HepG2 (cell line): ENCODE measurements around the gene NISCH. TPM values are rescaled to one million over a fixed set of nuclear protein-coding genes. Genes with fewer than 3 reads are reported as not detected.

Source experiments
- CEBPG ChIP-seq: IDR thresholded peaks from 2 replicates; pipeline ENCODE4 v1.6.1; 2016
- DNMT1 ChIP-seq: sonication (generic); formaldehyde crosslinking; IDR thresholded peaks from 2 replicates; pipeline ENCODE4 v1.5.1; 2020; ENCODE audit warnings: mild to moderate bottlenecking, missing genetic modification reagents
- ESRRA ChIP-seq: sonication (generic); formaldehyde crosslinking; IDR thresholded peaks from 2 replicates; pipeline ENCODE4 v1.5.1; 2020; ENCODE audit warnings: mild to moderate bottlenecking, low read depth, missing genetic modification reagents
- GZF1 ChIP-seq: sonication (generic); formaldehyde crosslinking; IDR thresholded peaks from 2 replicates; pipeline ENCODE4 v1.5.1; 2020; ENCODE audit warnings: mild to moderate bottlenecking, missing genetic modification reagents
- HOXA9 ChIP-seq: sonication (generic); formaldehyde crosslinking; IDR thresholded peaks from 2 replicates; pipeline ENCODE4 v1.8.1; 2022; ENCODE audit warnings: missing genetic modification reagents, mild to moderate bottlenecking, moderate library complexity, borderline replicate concordance
- IKZF4 ChIP-seq: sonication (generic); formaldehyde crosslinking; IDR thresholded peaks from 2 replicates; pipeline ENCODE4 v1.5.1; 2020; ENCODE audit warnings: borderline replicate concordance, mild to moderate bottlenecking, low read depth, missing genetic modification reagents; ENCODE audit errors: not compliant biosample characterization
- KLF6 ChIP-seq: IDR thresholded peaks from 2 replicates; pipeline ENCODE4 v1.8.0; 2016; ENCODE audit warnings: missing biosample characterization, missing genetic modification reagents
- PAX8 ChIP-seq: sonication (generic); formaldehyde crosslinking; IDR thresholded peaks from 2 replicates; pipeline ENCODE4 v1.8.0; 2022; ENCODE audit warnings: mild to moderate bottlenecking, missing genetic modification reagents, borderline replicate concordance
- REL ChIP-seq: sonication (generic); formaldehyde crosslinking; conservative IDR thresholded peaks from 2 replicates; pipeline ENCODE4 v1.8.0; 2022; ENCODE audit warnings: mild to moderate bottlenecking, missing genetic modification reagents, moderate library complexity
- SIX1 ChIP-seq: sonication (generic); formaldehyde crosslinking; IDR thresholded peaks from 2 replicates; pipeline ENCODE4 v1.4.0; 2020; ENCODE audit warnings: missing genetic modification reagents, borderline replicate concordance
- YEATS2 ChIP-seq: sonication (generic); formaldehyde crosslinking; IDR thresholded peaks from 2 replicates; pipeline ENCODE4 v1.4.0; 2020; ENCODE audit warnings: missing genetic modification reagents, borderline replicate concordance
- ZMAT3 ChIP-seq: sonication (generic); formaldehyde crosslinking; conservative IDR thresholded peaks from 2 replicates; pipeline ENCODE4 v1.7.0; 2021; ENCODE audit warnings: missing genetic modification reagents
- ZNF121 ChIP-seq: sonication (generic); formaldehyde crosslinking; IDR thresholded peaks from 2 replicates; pipeline ENCODE4 v1.5.0; 2020; ENCODE audit warnings: mild to moderate bottlenecking, missing genetic modification reagents
- ZNF143 ChIP-seq: sonication (generic); formaldehyde crosslinking; IDR thresholded peaks from 2 replicates; pipeline ENCODE4 v1.4.0; 2020; ENCODE audit warnings: missing genetic modification reagents
- ZNF557 ChIP-seq: sonication (generic); formaldehyde crosslinking; IDR thresholded peaks from 2 replicates; pipeline ENCODE4 v1.4.0; 2020; ENCODE audit warnings: missing genetic modification reagents
- ZNF572 ChIP-seq: sonication (generic); formaldehyde crosslinking; IDR thresholded peaks from 2 replicates; pipeline ENCODE4 v1.5.1; 2020; ENCODE audit warnings: mild to moderate bottlenecking, missing genetic modification reagents
- polyA plus RNA-seq, 8 experiments: library from polyadenylated mRNA; depleted of rRNA in 3 of 8; stranded (reverse) in 7 of 8; unstranded in 1 of 8; fragments of >200 nt; fragmentation: Illumina TruSeq in 4 of 8; extraction: Trizol in 4 of 8; gene quantifications; 2 replicates each; pipeline versions ENCODE4 v1.2.1 to v1.2.3, GENCODE V29; 2011 to 2016; ENCODE audit warnings: low read depth in 4 of 8, missing spikeins in 1 of 8, mixed read lengths in 1 of 8; ENCODE audit not compliant: insufficient read depth in 1 of 8
- total RNA-seq, 5 experiments: library from RNA; depleted of rRNA; stranded (reverse); fragments of >200 nt; fragmentation: Illumina TruSeq; extraction: Trizol; gene quantifications; 2 replicates each; pipeline ENCODE4 v1.2.3, GENCODE V29; 2016; ENCODE audit warnings: low read depth in 1 of 5
- TF ChIP-seq, protein P1 (sequence below): sonication (generic); formaldehyde crosslinking; IDR thresholded peaks from 2 replicates; pipeline ENCODE4 v1.5.0; 2020; ENCODE audit warnings: missing genetic modification reagents
- TF ChIP-seq, protein P2 (sequence below): sonication (generic); formaldehyde crosslinking; IDR thresholded peaks from 2 replicates; pipeline ENCODE4 v1.4.0; 2020; ENCODE audit warnings: mild to moderate bottlenecking, missing genetic modification reagents
- TF ChIP-seq, protein P3 (sequence below): sonication (generic); formaldehyde crosslinking; IDR thresholded peaks from 2 replicates; pipeline ENCODE4 v1.4.0; 2020; ENCODE audit warnings: missing genetic modification reagents
- TF ChIP-seq, protein P4 (sequence below): IDR thresholded peaks from 2 replicates; pipeline ENCODE4 v1.6.1; 2016; ENCODE audit warnings: low read depth

The NISCH gene
- total and polyA plus RNA-seq, 2 of the 13 experiments (the other 11 are each of a cell fraction or from before 2014, with no cell fraction given), result 27.0 to 47.6 TPM

DNA sequence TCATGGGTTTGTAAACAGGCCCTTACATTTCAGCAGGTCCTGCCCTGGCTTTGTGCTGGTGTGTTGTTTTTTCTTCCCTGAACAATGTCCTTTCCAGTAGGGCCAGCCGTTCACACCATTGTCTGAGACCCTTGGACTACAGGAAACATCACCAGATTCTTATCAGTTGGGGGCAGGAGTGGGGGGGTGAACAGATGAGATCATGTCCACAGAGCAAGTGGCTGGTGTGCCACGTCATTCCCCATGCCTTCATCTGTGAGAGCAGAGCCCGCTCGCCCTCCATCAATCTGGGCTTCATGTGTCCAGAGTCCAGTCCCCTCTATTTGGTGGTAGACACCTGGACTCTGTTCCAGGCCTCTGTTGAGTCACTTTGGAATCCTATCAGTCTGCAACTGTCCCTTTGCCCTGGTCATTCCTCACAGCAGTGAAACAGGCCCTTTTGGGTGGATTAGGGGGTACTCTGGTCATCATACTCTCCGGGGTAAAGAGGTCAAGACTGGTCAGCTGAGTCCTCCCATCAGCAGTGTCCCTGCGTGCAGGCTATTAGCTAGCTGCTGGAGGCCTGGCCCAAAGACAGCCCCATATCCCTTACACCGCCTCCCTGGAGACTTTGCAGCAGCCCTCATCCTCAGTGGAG, 25.5 kb upstream of the NISCH start (continued):
- TF ChIP-seq ZNF143 (CRISPR knock-in tag), result no peak
- TF ChIP-seq GZF1 (CRISPR knock-in tag), result no peak
- TF ChIP-seq, protein P1, sequence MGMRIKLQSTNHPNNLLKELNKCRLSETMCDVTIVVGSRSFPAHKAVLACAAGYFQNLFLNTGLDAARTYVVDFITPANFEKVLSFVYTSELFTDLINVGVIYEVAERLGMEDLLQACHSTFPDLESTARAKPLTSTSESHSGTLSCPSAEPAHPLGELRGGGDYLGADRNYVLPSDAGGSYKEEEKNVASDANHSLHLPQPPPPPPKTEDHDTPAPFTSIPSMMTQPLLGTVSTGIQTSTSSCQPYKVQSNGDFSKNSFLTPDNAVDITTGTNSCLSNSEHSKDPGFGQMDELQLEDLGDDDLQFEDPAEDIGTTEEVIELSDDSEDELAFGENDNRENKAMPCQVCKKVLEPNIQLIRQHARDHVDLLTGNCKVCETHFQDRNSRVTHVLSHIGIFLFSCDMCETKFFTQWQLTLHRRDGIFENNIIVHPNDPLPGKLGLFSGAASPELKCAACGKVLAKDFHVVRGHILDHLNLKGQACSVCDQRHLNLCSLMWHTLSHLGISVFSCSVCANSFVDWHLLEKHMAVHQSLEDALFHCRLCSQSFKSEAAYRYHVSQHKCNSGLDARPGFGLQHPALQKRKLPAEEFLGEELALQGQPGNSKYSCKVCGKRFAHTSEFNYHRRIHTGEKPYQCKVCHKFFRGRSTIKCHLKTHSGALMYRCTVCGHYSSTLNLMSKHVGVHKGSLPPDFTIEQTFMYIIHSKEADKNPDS (CRISPR knock-in tag), result peak; percentile 84; the same call in 1 of the 2 replicates
- no peak for TF ChIP-seq PAX8
- no peak for TF ChIP-seq HOXA9
- TF ChIP-seq IKZF4, result no peak
- TF ChIP-seq DNMT1, result no peak
- no peak for TF ChIP-seq ZMAT3 (CRISPR knock-in tag)
- TF ChIP-seq YEATS2 (CRISPR knock-in tag), result peak; percentile 22; the same call in 1 of the 2 replicates
- TF ChIP-seq, protein P2, sequence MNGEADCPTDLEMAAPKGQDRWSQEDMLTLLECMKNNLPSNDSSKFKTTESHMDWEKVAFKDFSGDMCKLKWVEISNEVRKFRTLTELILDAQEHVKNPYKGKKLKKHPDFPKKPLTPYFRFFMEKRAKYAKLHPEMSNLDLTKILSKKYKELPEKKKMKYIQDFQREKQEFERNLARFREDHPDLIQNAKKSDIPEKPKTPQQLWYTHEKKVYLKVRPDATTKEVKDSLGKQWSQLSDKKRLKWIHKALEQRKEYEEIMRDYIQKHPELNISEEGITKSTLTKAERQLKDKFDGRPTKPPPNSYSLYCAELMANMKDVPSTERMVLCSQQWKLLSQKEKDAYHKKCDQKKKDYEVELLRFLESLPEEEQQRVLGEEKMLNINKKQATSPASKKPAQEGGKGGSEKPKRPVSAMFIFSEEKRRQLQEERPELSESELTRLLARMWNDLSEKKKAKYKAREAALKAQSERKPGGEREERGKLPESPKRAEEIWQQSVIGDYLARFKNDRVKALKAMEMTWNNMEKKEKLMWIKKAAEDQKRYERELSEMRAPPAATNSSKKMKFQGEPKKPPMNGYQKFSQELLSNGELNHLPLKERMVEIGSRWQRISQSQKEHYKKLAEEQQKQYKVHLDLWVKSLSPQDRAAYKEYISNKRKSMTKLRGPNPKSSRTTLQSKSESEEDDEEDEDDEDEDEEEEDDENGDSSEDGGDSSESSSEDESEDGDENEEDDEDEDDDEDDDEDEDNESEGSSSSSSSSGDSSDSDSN (CRISPR knock-in tag), result peak; percentile 53; the same call in 1 of the 2 replicates
- peak; percentile 23; the same call in 1 of the 2 replicates for TF ChIP-seq CEBPG
- TF ChIP-seq, protein P3, sequence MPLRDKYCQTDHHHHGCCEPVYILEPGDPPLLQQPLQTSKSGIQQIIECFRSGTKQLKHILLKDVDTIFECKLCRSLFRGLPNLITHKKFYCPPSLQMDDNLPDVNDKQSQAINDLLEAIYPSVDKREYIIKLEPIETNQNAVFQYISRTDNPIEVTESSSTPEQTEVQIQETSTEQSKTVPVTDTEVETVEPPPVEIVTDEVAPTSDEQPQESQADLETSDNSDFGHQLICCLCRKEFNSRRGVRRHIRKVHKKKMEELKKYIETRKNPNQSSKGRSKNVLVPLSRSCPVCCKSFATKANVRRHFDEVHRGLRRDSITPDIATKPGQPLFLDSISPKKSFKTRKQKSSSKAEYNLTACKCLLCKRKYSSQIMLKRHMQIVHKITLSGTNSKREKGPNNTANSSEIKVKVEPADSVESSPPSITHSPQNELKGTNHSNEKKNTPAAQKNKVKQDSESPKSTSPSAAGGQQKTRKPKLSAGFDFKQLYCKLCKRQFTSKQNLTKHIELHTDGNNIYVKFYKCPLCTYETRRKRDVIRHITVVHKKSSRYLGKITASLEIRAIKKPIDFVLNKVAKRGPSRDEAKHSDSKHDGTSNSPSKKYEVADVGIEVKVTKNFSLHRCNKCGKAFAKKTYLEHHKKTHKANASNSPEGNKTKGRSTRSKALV, result 0 out of 2 replicates have a peak, but pooled peaks have one; percentile 27
- TF ChIP-seq, protein P4, sequence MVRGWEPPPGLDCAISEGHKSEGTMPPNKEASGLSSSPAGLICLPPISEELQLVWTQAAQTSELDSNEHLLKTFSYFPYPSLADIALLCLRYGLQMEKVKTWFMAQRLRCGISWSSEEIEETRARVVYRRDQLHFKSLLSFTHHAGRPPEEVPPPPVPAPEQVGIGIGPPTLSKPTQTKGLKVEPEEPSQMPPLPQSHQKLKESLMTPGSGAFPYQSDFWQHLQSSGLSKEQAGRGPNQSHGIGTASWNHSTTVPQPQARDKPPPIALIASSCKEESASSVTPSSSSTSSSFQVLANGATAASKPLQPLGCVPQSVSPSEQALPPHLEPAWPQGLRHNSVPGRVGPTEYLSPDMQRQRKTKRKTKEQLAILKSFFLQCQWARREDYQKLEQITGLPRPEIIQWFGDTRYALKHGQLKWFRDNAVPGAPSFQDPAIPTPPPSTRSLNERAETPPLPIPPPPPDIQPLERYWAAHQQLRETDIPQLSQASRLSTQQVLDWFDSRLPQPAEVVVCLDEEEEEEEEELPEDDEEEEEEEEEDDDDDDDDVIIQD (CRISPR knock-in tag), result peak; percentile 46; the same call in 1 of the 2 replicates
- TF ChIP-seq REL (CRISPR knock-in tag), result no peak
- TF ChIP-seq ZNF572 (CRISPR knock-in tag), result peak; percentile 16; the same call in 1 of the 2 replicates
- 0 out of 2 replicates have a peak, but pooled peaks have one; percentile 22 for TF ChIP-seq ZNF557 (CRISPR knock-in tag)
- peak; percentile 45; the same call in 1 of the 2 replicates for TF ChIP-seq KLF6 (CRISPR knock-in tag)
- peak; percentile 86 for TF ChIP-seq ESRRA (CRISPR knock-in tag)
- peak; percentile 58; the same call in 1 of the 2 replicates for TF ChIP-seq SIX1 (CRISPR knock-in tag)
- no peak for TF ChIP-seq ZNF121 (CRISPR knock-in tag)
